Spleen (tissue), 7 donors: Measurements from ENCODE around the gene RBM7.

Experiments used
- CTCF ChIP-seq, 11 experiments: fragments of 200-600 bp in 7 of 11; fragments of 450-650 bp in 4 of 11; sonication (generic) in 4 of 11; IDR thresholded peaks in 8 of 11; conservative IDR thresholded peaks in 3 of 11; 1 replicate in 7 of 11; 2 replicates in 4 of 11; pipeline versions ENCODE4 v1.4.0 to v1.8.0; 2016 to 2021; ENCODE audit warnings: antibody characterized with exemption in 11 of 11, inconsistent platforms in 4 of 11, mild to moderate bottlenecking in 1 of 11
- POLR2A ChIP-seq, 3 donors: fragments of 450-650 bp; IDR thresholded peaks; one replicate each; pipeline ENCODE4 v1.5.1; 2017; ENCODE audit warnings: antibody characterized with exemption in 3 of 3, mild to moderate bottlenecking in 1 of 3
- donor health status: DM: no; HTN: no; CAD: no; lungs with moderate emphysema.
- donor health status: DM: no; HTN: no; CAD: no.
- donor health status: DM: no; HTN: no; CAD: no.

- TF ChIP-seq POLR2A (IDR thresholded peaks at IDR 0.05) (no peak), CTCF (IDR thresholded peaks at IDR 0.05 in 8 of 11, conservative IDR thresholded peaks at IDR 0.05 in 3 of 11) (no peak)
Measured at GRCh38 chr11:114382509-114382908, 18.0 kb upstream of the RBM7 start.
